GM15510 (cell line): ENCODE measurements around the gene KHDC4.

ENCODE experiments used
- POLR2A ChIP-seq: IDR thresholded peaks from 3 replicates; pipeline ENCODE4 v1.6.1; 2011; ENCODE audit warnings: borderline replicate concordance; ENCODE audit not compliant: insufficient read length; ENCODE audit errors: extremely low read depth

The KHDC4 gene

DNA sequence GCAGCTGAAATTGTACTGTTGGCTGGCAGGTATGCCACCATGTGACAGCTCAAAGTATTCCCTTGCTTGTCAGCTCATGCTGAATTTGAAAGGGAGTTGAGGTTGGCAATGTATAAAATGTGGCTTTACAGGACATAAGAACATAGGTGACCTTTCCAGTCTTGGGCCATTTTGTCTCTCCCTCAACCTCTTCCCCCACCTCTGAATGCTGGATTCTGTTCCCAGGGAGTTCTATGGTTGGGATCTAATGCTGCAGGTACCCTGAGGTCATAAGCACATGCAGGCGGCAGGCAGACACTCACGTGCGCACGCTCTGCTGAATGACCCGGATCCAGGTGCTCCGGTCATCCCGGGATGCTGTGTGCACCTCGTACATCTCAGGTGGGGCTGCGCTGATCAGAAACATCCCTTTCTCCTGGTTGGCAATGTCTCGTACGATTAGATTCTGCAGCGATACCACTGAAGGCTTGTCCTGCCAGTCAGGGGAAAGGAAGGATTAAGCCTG, 23.2 kb upstream of the KHDC4 start:
- TF ChIP-seq POLR2A: no peak

DNA sequence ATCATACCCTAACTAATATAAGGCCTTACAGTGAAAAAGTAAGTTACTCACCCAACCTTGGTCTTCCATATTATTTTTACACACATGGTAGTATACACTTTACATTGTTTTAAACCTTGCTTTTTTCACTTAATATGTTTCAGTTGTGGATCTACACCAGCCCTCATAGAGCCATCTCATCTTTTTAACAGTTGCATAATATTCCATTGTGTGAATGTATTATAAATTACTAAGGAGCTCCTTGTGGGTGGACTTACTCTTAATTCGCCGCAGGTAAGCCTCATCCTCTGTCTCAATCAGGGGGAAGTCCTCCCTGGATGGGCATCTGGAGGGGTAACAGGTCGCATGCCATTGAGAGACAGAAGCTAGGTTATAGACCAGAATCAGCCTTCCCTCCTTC, 20.4 kb upstream of the KHDC4 start:
- TF ChIP-seq POLR2A: no peak

DNA sequence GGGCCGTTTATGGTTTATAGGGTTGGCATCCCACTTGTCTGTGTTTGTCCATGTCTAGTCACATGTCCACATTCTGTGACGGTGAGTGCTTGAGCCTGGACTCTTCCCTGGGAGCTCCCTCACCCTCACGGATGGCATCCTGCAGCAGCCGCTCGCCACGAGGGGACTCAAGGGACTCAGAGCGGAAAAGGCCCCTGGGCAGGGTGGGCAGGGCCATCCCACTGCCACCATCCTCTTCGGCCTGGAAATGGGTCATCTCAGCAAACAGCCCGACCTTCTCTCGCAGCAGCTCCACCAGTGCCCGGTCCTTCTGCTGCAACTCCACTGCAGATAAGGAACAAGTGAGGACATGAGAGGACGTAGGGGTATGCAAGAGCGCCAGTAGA, 18.3 kb upstream of the KHDC4 start:
- TF ChIP-seq POLR2A: no peak

DNA sequence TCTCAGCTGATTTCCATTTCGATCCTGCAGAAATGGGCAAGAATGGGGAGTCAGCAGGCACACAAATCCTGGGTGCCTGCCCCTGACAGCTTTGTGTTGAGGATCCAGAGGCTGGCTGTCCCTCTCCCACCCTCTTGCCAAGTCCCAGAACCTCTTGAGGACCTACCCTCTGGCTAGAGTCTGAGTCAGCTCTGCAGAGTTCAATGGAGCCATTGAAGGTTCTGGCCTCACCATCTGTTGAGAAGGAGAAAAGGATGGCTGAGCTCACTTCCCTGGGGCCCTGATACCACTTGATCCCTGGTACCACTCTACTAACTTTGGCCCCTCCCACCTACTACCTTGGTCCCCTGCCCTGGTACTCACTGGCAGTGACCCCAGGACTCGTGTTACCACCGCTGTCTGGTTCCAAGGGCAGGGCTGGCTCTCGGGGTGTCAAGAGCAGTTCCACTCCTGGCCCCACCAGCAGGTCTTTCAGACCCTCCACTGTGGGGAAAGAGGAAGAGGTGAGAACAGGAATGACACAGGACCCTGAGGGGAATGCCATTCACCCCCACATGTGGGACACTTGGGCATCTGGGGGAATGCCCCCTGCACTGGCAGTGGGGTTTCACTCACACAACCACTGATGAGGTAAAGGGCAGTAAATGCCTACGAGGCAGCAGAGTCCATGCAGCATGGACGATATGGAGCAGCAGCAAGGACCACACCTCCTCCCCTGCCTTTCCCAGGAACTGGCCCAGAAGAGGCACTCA, 17.7 kb upstream of the KHDC4 start:
- TF ChIP-seq POLR2A: no peak

DNA sequence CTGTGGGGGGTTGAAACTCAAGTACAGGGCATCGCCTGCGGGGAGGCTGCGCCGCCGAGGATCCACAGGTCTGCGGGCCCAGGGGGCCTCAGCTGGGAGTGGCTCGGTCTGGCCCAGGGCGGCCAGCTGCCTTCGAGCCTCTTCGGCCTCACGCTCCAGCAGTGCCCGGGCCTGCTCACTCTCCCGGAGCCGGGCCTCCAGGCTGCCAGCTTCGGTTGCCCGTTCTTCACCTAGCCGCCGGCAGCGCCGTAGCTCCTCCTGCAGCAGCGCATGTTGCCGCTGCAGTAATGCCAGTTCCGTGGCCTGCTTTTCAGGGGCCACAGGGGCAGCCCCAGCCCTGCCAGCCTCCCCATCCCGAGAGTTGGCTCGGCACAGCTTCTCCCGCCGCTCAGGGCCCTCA, 16.6 kb upstream of the KHDC4 start:
- TF ChIP-seq POLR2A: no peak

DNA sequence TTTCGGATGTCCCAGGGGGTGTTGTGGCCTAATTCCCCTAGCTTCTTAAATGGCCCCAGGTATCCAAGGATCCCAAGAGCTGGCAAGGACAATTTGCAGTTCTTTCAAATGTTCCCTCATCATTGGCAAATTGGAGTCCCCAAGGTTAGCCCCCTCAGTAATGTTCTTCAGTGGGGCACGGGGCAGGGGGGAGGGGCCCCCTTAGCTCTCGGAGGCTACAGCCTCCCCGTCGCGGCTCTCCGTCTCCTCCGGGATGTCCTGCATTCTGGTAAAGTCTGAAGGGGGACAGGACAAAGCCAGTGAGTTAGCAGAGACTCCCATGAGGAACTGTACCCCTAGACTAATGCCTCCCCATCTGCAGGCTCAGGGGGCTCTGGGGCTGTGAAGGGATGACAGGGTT, 13.5 kb upstream of the KHDC4 start:
- no peak for TF ChIP-seq POLR2A

DNA sequence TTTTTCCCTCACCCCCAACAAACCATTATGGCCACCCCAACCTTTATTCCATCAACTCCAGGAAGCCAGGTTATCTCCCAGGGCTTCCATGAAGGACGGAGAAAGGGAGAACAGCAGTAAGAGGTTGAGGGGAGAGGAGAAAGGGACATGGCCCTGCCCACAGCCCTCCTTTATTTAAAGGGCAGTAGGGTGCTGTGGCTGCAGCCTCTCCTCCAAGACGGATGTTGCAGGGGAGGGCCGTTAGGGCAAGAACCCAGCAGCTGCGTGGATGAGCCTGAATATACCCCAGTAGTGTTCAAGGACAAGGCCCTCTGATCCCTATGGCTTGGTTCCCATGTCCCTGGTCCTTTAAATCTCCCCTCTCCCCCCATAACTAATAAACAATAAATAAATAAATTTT, 13.1 kb upstream of the KHDC4 start:
- TF ChIP-seq POLR2A: no peak

DNA sequence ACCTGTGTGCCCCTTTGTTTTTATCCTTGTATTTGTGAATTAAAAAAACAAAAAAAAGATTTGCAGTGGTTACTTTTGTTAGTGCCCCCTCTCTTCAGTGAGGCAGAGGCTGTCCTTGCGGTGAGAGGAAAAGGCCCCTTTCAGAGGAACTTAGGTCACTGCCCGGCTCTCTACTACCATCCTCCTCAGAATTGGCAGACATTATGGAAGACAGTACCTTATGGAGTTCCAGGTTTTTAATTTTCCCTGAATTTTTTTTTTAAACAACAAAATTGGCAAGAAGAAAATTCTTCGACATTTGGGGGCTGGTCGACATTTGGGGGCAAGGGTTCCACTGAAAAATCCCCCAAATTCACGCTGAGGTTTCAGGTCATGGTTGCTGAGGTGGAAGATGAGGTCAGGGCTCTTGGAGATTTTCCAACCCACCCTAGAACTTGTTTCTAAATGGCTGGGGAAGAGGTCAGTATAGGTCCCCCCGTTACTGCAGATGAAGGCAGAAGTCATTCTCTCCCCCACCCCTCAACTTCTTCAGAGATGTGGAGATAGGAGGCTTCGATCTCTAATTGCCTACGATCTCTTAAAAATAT, 12.5 kb upstream of the KHDC4 start:
- no peak for TF ChIP-seq POLR2A

DNA sequence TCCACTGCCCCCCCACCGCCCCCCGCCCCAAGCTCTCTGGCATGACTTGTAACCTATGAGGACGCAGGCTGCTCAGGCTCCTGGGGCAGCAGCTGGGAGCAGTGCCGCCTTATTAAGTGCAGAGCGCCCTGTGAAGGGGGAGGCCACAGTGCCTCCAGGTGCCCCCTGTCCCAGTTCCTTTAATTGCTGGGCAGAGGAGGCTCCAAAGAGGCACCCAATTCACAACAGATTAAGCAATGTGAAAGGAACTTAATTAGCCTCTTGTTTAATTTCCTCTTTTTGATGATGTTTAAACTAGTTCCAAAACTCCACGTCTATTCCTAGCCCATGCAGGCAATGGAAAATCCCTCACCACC, 10.2 kb upstream of the KHDC4 start:
- no peak for TF ChIP-seq POLR2A

DNA sequence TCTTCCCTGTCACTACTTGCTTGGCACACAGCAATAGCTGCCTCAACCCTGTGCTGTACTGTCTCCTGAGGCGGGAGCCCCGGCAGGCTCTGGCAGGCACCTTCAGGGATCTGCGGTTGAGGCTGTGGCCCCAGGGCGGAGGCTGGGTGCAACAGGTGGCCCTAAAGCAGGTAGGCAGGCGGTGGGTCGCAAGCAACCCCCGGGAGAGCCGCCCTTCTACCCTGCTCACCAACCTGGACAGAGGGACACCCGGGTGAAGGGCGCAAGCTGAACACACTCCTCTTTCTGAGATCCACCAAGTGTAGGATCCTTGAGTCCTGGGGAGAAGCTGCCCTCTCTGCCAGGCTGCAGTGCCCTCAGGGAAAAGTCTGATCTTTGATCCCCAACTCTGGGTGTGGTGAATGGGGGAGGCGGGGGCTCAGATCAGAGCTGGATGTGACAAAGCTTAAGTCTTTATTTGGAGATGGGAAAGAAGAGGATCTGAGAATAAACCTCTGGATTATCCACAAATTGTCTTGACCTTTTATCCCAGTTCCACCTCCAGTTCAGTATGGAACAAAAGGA, 8.4 kb upstream of the KHDC4 start:
- no peak for TF ChIP-seq POLR2A

DNA sequence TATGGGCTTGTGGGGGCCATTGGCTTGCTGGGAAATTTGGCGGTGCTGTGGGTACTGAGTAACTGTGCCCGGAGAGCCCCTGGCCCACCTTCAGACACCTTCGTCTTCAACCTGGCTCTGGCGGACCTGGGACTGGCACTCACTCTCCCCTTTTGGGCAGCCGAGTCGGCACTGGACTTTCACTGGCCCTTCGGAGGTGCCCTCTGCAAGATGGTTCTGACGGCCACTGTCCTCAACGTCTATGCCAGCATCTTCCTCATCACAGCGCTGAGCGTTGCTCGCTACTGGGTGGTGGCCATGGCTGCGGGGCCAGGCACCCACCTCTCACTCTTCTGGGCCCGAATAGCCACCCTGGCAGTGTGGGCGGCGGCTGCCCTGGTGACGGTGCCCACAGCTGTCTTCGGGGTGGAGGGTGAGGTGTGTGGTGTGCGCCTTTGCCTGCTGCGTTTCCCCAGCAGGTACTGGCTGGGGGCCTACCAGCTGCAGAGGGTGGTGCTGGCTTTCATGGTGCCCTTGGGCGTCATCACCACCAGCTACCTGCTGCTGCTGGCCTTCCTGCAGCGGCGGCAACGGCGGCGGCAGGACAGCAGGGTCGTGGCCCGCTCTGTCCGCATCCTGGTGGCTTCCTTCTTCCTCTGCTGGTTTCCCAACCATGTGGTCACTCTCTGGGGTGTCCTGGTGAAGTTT, 7.8 kb upstream of the KHDC4 start:
- TF ChIP-seq POLR2A: no peak

DNA sequence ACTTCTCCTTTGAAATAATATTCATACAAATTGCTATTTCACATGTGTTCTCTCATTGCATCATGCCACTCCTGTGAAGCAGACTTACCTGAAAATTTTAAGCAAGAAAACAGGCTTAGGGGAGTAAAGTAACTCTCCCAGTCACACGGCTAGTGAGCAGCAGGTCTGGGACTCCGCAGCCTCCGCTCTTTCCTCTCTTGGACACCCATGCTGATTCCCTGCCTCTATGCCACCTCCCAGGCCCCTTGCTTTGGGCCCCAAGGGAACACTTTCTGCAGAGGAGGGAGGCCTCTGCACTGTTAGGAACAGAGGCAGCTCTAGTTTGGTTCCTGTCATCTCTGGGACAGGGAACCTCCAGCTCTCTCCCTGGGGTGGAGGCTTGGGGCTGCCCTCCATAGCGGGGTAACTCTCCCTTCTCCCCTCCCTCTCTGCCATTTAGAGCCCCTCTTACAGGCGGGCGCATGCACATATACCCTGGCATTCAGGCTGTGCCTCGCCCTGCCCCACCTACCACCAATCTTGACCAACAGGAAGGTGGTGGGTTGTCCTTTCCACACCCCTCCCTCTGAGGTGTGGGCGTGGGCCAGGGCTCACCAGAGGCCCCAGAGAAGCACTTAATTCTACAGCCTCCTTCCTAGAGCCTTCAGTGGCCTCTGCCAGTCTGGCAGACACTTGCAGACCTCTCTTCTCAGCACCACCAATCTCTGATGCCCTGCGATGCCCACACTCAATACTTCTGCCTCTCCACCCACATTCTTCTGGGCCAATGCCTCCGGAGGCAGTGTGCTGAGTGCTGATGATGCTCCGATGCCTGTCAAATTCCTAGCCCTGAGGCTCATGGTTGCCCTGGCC, 7.0 kb upstream of the KHDC4 start, which contains the start of gene RXFP4:
RXFP4 (plus strand) TSS at position 646 of the 852 bp plus-strand sequence; CDS start at position 718, 72 bp downstream.
- peak; percentile 43 for TF ChIP-seq POLR2A

DNA sequence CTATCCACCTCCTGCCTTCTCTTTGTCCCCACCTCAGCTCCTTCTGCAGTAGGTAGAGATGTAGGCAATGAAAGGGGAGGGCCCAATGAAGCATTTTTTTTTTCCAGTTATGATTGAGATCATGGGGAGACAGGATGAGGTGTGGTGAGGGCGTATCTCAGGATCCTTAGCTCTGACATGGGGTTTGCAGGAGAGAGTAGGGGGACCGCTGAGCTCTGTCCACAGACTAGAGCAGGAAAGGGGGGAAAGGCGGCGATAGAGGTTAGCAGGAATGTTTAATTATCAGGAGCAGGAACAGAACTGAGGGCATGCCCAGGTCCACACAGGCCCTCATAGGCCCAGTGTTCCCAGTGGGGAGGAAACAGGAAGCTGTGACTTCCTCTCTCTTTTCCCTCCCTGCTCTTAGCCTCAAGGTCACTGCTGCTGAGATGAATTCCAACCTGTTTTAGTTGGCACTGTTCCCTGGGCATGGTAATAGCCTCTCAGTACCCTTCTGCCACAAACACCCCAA, 6.3 kb upstream of the KHDC4 start:
- no peak for TF ChIP-seq POLR2A

DNA sequence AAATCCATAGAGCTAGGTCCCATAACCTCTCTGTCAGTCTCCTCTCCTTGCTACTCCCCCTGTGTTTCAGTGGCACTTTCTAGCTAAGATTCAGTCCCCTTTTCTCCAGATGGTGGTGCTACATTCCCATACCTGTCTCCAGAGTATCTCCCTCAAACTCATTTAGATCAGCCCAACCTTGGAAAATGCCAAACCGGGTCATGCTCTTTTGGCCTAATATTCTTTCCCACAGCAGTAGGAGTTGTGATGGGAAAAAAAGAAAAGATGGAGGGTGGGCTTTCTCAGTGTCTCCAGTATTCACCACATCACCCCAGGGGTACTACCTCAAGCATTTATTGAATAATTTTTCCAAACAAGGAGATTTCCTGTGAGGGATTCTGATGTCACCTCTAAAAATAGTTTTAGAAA, 4.0 kb upstream of the KHDC4 start:
- no peak for TF ChIP-seq POLR2A

DNA sequence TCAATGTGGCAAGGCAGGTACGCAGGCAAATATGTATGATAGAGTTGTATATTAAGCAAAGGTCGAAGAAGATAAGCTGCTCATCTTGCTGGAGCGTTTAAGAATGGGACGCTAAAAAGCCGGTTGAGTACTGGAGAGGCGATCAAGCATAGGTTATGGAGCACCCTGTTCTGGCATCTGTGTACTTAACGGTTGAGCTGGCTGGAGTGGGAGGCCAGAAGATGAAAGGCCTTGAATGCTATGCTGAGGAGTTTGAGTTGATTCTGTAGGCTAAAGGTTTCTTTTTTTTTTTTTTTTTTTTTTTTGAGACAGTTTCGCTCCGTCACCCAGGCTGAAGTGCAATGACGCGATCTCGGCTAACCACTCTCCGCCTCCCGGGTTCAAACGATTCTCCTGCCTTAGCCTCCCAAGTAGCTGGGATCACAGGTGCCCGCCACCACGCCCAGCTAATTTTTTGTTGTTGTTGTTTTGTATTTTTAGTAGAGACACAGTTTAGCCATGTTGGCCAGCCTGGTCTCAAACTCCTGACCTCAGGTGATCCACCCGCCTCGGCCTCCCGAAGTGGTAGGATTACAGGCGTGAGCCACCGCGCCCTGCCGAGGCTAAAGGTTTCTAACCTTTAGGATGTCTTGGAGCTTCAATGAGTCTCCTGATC, 850 bp upstream of the KHDC4 start:
- TF ChIP-seq POLR2A: no peak

DNA sequence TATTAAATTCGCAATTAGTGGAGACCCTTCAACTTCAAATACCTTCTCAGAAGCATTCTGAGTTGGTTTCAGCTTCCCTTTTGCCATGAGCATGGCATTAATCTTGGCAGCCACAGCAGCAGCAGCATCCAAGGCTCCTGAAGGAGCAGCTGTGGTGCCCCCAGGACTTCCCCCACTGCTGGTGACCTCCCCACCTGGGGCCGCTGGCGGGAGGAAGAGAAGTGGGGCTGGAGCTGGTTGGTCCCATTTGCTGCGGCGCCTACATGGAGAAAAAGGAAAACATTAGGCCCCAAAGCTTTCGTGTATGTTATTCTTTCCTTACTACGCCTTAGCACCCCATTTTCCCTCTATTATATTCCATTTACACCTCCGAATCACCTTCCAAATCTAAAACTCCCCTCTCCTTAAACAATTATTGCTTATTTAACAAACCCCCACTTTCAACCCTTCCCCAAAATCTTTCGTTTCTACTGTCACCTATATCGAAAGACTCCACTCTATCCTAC, 569 bp downstream of the KHDC4 start:
- no peak for TF ChIP-seq POLR2A
